ENCODE results near the gene IFITM5. TPM values are rescaled to one million over a fixed set of nuclear protein-coding genes. Genes with fewer than 3 reads are reported as not detected.

Gene IFITM5
- total and polyA plus RNA-seq, 10 donors = not detected

DNA sequence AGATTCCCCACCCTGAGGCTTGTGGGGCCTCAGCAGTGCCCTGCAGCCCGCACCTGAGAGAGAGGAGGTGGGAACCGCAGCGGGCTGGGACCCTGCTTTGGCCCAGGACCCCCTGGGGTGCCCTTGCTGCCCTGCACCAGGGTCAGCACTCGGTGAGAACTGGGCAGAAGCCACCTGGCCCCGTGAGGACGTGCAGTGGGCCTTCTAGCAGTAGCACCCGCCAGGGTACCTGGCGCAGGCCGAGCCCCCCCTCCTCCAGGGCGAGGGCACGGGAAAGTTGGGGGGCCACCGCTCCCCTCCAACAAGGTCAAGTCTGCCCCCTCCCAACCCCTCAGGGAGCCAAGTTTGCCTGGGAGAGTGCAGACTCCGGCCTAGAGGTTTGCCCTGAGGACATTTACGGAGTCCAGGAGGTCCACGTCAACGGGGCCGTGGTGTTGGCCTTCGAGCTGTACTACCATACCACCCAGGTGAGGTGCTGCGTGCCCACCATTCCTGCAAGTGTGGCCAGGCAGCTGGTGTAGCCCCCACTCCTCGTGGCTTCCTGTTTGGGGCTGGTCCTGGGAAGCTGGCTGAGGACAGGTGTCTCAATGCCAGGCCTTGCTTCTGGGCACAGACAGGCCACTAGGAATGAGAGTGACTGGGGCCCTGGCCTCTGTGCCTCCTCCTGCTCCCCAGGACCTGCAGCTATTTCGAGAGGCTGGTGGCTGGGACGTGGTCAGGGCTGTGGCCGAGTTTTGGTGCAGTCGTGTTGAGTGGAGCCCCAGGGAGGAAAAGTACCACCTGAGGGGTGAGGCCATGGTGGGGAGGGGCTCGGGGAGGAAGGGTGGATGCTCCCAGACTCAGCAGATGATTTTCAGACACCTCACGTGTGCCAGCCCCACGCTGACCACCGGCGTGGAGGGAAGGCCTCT lies 6.9 kb downstream of the IFITM5 start:
- Histone ChIP-seq H3K27me3 (replicated peaks in 1 of 7) (peaks cover 0 to 13% (median 0%) of the 10 kb centered on the region in 7 donors), H3K9me3 (no peaks in the 10 kb centered on the region), H3K4me1 (peaks cover 6 to 61% (median 27%) of the 10 kb centered on the region in 6 donors), H3K36me3 (peaks cover 0 to 61% (median 29%) of the 10 kb centered on the region in 6 donors), H3K27ac (no peak overlapping the region), H3K4me3 (no peak overlapping the region)
- WGBS, 5 donors = 88 to 92% (median 89%) methylated on average over 13 to 29 of the region's 29 CpGs
- TF ChIP-seq, protein P1, sequence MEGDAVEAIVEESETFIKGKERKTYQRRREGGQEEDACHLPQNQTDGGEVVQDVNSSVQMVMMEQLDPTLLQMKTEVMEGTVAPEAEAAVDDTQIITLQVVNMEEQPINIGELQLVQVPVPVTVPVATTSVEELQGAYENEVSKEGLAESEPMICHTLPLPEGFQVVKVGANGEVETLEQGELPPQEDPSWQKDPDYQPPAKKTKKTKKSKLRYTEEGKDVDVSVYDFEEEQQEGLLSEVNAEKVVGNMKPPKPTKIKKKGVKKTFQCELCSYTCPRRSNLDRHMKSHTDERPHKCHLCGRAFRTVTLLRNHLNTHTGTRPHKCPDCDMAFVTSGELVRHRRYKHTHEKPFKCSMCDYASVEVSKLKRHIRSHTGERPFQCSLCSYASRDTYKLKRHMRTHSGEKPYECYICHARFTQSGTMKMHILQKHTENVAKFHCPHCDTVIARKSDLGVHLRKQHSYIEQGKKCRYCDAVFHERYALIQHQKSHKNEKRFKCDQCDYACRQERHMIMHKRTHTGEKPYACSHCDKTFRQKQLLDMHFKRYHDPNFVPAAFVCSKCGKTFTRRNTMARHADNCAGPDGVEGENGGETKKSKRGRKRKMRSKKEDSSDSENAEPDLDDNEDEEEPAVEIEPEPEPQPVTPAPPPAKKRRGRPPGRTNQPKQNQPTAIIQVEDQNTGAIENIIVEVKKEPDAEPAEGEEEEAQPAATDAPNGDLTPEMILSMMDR (IDR thresholded peaks at IDR 0.05 in 8 of 11, conservative IDR thresholded peaks at IDR 0.05 in 3 of 11) = no peak
- TF ChIP-seq POLR2AphosphoS5 (IDR thresholded peaks at IDR 0.05) (peak in 1 of 3 donors; percentile 45), POLR2A (IDR thresholded peaks at IDR 0.05) (no peak)
- DNase-seq = peak; percentile 72
- intact Hi-C loops (cut with DNase I; ENCODE audit: low total_unique reads) = no loop called here

DNA sequence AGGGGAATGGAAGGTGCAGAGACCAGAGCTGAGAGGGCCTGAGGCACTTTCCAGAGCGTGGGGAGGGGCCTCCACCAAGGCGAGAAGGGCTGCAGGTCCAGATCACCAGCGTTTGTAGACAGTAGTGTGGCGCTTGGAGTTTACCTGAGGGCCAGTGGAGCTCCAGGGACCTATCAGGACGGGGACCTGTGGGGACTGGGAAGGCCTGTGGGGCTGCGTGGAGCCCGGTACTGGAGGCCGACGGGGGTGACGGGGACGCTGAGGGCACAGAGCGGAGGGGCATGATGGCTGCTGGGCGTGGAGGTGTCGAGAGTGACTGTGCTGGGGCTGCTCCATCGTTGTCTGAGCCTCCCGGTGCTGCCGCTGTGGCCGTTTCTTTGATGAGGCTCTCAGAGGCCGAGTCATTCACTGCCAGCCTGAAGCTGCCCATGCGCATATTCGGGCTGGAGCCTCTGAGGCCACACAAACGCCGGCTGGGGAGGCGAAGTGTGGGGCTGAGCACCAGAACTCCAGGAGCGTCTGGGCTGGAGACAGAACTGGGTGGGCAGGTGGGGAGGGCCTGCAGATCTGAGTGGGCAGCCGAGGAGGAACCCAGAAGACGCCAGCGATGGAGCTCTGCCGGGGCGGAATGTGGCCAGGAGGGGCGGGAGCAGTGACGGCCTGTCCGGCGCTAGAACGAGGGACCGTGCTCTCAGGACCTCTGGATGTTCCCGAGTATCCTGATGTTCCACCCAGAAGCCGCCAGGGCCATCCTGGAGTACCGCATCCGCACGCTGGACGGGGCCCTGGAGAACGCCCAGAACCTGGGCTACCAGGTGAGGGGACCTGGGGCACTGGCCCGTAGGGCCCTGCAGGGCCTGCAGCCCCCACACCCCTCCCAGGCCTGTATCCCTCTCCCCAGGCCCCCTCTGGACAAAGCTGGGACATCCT lies 7.8 kb downstream of the IFITM5 start:
- H3K27me3 ChIP-seq (replicated peaks in 1 of 7) = peaks cover 0 to 22% (median 0%) of the 10 kb centered on the region in 7 donors
- 90 to 95% (median 93%) methylated on average over 34 to 44 of the region's 44 CpGs for WGBS, 5 donors
- DNase-seq = peak; percentile 76
- no peak overlapping the region for H3K4me3 ChIP-seq
- no peaks in the 10 kb centered on the region for H3K9me3 ChIP-seq
- H3K36me3 ChIP-seq = peaks cover 0 to 61% (median 29%) of the 10 kb centered on the region in 6 donors
- TF ChIP-seq POLR2A (IDR thresholded peaks at IDR 0.05) (no peak), POLR2AphosphoS5 (IDR thresholded peaks at IDR 0.05) (no peak)
- TF ChIP-seq, protein P1 (IDR thresholded peaks at IDR 0.05 in 8 of 11, conservative IDR thresholded peaks at IDR 0.05 in 3 of 11) = no peak
- intact Hi-C loops (cut with DNase I; ENCODE audit: low total_unique reads) = no loop called here
- peaks cover 6 to 61% (median 26%) of the 10 kb centered on the region in 6 donors for H3K4me1 ChIP-seq
- peak overlapping the region in 1 of 8 donors; percentile 93 for H3K27ac ChIP-seq

DNA sequence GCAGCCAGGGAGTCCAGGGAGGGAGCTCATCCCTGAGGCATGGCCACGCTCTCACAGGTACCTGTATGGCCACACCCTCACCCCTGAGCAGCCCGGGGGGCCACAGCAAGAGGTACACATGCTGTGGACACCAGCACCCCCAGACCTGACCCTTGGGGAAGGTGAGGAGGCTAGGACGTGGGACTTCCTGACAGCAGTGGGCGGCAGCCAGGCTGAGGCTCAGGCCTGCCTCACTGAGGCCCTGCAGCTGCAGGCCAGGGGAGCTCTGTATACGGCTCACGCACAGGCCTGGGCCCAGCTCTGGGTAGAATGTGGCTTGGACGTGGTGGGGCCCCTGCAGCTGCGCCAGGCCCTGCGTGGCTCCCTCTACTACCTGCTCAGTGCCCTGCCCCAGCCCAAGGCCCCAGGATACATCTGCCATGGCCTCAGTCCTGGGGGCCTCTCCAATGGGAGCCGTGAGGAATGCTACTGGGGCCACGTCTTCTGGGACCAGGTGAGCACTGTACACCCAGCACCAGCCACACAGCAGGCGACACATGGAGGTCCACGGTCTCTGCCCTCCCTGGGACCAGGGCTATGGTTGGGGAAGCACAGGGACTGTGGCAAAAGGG lies 8.6 kb downstream of the IFITM5 start:
- Histone ChIP-seq H3K36me3 (peaks cover 0 to 59% (median 29%) of the 10 kb centered on the region in 6 donors), H3K9me3 (no peaks in the 10 kb centered on the region), H3K27me3 (replicated peaks in 1 of 7) (peaks cover 0 to 24% (median 0%) of the 10 kb centered on the region in 7 donors), H3K27ac (peak overlapping the region in 4 of 8 donors; percentile 20 to 95 (median 92)), H3K4me1 (peaks cover 6 to 65% (median 26%) of the 10 kb centered on the region in 6 donors), H3K4me3 (peak overlapping the region in 3 of 8 donors; percentile 63 to 86 (median 72))
- TF ChIP-seq POLR2AphosphoS5 (IDR thresholded peaks at IDR 0.05) (peak in 1 of 3 donors; percentile 39), POLR2A (IDR thresholded peaks at IDR 0.05) (no peak)
- TF ChIP-seq, protein P1 (IDR thresholded peaks at IDR 0.05 in 8 of 11, conservative IDR thresholded peaks at IDR 0.05 in 3 of 11) = no peak
- DNase-seq = peak; percentile 80
- WGBS, 5 donors = 86 to 94% (median 91%) methylated on average over 7 to 13 of the region's 13 CpGs
- intact Hi-C loops (cut with DNase I; ENCODE audit: low total_unique reads) = no loop called here

Measured in spleen (tissue), 11 donors.